ENCODE results near the gene SPTLC2.
"Not testable (repeated sequence)": the region's sequence is repeated elsewhere in the genome, so short reads cannot be mapped to it uniquely, and the experiment has no call there.

The SPTLC2 gene

DNA sequence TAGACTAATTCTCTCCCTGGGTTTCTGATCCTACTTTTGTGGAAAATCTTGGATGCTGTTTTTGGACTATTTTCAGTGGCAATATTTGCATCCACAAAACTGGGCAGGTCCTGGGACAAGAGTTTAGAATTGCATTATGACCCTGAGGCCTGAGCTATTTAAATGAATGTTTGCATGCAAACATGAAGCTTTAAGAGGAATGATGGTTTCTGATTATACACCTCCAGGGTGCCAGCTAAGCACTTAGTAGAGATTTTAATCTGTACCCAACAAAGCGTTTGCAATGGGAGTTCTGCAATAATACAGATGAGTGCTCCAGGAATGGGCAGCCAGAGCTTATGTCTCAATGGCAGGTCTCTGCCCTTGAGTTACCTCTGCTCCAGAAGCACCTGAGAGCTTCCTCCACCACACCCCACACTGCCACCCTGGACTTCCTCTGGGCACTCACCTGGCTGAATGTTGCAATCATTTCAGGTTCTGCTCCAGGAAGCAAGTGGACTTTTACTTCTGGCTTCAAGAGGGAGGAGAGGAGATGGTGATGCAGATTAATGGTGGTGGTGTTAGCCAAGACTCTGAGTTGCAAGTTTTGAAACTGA lies 6.0 kb upstream of the SPTLC2 start:
- DNase-seq: no peak

DNA sequence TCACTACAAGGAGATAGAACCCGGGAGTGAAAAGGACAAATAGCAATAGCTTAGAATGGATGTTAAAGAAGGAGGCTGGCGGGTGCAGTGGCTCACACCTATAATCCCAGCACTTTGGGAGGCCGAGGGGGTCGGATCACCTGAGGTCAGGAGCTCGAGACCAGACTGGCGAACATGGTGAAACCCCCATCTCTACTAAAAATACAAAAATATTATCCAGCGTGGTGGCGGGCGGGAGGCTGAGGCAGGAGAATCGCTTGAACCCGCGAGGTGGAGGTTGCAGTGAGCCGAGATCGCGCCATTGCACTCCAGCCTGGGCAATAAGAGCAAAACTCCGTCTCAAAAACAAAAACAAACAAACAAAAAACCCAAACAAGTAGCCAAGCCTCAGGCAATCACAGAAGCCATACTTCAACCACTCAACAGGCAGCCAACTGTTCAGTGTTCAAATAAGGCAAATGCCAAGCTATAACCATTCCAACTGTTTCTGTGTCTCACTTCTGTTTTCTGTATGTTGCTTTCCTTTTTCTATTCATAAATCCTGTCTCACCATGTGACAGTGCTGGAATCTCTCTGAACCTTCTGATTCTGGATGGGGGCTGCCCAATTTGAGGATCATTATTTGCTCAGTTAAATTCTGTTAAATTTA lies 3.9 kb upstream of the SPTLC2 start:
- no peak for DNase-seq

DNA sequence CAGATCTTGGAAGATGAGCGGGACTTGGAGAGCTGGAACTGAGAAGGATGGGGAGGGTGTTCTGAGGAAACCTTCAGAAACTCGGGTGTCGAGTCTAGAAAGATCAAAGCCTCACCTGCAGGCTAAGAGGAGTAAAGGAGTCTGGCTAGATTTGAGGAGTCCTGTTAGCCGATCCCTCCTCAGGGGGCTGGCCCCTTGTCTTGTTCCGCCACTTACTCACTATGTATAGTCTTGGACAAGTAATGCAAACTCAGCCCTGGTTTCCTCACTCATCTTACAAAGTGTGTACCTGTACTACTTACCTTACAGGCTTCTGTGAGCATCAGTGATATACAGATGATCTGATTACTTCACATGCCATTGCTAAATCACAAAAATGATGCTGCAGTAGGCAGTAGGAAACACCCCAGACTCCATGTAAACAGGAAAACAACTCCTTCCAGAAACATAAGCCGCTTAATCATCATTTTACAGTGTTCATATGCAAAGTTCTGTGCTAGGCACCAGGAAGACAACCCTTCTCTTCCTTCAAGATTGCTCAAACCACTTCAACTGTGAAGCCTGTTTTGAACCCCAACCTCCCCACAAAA lies 2.0 kb upstream of the SPTLC2 start:
- DNase-seq: no peak

DNA sequence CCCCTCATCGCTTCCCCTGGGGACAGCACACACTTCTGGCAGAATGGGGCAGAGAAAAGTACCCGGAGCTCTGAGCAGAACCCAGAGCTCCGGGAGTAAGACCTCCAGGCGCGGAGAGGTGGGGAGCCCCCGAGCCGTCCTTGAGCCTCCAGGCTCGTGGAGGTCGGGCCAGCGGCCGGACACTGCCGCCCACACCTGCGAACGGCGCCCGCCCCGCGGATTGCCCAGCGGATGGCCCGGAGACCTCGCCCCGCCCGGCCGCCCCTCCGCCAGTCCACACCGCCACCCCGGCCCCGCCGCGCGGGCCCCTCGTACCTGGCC lies 344 bp downstream of the SPTLC2 start:
- DNase-seq: no peak

DNA sequence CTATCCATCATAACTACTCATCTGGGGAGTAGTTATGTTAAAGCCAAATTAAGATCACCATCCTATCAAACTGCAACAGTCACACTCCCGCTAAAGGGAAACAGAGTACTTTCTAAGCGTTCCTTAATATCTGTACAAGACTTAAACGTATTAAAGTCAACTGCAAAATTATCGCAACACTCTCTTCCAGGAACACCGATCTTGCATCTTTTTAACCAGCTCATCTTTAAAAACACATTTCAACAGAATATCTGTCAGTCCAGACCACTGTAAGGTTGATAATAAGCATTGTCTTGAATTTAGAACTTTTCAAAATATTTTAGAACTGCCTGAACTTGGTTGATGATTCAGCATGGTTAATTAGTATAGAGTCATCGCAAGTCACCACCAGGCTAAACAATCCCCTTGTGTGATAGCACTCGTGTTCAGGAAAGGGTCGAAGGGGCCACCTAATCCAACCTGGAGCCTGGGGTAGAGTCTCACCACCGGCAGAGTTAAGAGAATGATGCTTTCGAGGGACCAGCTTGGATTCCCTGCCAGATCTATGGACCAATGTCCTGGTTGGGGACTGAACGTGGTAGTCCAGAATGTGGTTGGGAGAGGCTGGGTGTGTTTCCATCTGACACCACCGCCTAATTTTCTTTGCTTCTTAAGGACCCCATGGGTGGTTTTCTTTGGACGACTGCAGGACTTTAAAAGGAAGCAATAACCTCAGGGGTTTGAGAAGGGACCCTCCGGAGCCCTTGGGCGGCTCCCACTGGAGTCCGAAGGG lies 890 bp downstream of the SPTLC2 start:
- DNase-seq: no peak

DNA sequence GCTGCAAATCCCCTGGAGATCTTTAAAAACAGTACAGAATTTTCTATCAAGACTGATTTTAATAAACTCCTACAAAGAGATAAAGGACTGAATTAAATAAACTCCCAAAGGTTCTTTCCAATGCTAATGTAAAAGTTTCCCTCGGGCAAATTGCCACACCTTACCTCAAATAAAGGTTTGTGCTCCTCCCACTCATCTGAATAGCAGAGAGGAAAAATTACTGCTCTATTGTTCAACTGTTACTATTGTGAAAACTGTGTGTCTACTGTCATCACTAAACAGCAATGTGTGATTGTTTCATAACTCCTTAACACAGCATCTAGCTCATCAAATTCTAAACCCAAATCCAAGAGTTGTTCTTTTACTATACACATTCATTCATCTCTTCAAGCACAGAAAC lies 3.2 kb downstream of the SPTLC2 start:
- DNase-seq: no peak

DNA sequence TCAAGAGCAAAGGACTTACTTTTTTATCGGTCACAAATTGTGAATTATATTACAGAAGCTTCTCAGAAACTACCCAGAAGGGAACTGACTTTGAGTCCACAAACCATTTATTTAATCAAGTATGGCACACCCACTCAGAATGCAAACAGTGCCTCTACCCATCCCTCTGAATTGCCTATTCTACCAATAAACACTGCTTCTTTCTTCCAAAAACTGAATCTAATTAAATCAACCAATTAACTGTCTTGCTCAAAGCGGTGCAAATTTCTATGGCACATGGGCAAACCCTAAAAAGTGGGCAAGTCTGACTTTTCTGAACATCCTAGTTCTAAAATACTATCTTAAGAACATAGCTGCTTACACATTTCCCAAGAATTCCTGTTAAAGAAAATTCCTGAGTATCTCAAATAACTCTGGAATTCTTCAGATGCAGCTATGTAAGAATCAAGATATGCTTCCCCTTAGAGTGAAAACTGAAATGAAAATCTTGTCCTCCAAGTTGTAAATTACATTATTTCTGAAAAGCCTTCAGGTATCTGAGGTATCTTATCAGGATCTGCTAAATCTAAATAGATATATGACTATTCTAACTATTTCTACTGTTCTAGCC lies 4.3 kb downstream of the SPTLC2 start:
- no peak for DNase-seq

DNA sequence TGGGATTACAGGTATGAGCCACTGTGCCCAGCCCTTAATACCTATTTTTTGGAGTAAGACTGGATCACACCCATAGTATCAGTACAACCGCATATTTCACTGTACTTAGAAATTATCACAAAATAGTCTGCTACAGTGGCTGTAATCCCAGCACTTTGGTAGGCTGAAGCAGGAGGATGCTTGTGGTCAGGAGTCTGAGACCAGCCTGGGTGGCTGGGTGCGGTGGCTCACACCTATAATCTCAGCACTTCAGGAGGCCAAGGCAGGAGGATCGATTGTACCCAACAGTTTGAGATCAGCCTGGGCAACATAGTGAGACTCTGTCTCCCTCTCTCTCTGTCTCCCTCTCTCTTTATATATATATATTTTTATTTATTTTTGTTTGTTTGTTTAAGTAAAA lies 5.9 kb downstream of the SPTLC2 start:
- no peak for DNase-seq

DNA sequence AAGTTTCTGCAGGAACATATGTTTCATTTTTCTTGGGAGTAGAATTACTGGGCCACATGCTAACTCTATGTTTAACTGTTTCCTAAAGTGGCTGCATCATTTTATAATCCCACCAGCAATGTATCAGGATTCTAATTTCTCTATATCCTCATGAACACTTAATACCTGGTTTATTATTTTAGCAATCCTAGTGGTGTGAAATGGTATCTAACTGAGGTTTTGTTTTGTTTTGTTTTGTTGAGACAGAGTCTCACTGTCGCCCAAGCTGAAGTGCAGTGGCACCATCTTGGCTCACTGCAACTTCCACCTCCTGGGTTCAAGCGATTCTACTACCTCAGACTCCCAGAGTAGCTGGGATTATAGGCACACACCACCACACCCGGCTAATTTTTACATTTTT lies 6.5 kb downstream of the SPTLC2 start:
- no peak for DNase-seq

DNA sequence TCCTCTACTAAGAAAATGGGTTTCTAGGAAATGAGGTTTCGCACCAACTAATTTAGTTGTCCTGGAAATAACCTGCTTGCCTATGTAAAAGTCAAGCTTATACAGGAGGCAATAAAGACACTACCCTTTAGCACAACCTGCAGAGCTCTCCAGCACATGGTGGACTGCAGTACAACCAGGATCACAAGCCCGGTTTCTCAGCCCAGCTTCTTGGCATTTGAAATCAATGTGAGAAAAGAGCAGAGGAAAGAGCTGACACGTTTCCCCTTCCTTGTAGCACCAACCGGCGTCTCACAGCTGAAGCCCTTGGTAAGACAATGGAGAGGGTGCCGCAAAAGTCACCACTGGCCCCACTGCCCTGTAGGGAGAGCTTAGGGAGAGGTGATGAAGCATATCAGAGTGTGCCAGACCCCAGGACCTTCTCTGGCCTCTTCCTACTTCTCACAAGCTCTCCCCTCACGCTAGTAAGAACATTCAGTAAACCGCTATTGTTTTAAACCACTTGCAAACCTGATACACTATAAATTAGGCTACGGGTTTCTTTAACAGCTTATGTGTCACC lies 8.6 kb downstream of the SPTLC2 start:
- DNase-seq: no peak

DNA sequence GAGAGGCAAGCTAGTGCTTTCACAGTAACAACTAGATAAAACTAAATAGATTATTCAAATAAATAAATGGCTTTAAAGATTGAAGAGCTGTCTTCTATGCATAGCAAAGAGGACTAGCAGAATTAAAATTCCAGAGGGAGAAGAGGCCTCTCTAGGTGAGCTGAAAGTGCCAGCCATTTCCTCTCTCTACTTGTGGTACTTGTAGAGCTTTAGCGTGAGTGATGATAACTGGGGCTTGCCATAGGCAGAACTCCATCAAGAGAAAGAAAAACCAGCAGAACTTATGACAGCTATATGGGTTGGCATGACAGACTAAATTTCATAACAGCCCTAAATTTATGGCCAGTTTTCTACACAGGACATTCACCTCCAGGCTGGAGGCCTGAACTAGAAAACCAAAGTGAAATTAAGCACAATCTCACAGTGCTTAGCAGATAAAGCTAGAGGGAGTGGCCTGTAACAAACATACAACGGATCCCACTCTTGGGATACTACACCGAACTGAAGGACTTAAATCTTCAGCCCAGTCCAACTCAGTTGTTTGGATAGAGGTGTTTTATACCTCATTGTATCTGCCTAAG lies 11.0 kb downstream of the SPTLC2 start:
- DNase-seq: no peak

DNA sequence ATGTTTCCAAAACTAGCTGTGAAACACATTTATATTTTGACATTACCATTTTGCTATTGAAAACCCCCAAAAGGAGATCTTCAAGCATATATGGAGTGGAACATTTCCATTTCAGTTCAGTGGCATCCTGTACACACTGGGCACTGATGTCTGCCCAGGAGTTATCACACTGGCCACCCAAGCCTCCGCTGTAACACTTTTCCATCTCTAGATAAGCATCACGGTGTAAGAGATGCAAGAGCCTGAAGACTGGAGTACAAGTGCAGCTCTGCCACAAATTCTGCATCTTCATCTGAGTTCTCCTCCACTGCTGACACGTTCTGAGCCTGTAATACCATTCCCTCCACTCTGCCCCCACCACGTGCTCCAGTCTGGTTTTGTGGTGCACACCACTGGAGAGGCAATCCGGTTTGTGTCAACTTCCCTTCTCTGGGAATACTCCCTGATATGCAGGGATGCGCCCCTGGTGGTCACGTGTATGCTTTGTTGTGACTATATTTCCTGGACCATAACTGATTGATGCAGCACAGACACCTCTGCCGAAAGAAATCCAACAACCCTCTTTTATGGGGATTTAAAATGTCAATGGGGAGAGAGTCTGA lies 12.7 kb downstream of the SPTLC2 start:
- DNase-seq: no peak

DNA sequence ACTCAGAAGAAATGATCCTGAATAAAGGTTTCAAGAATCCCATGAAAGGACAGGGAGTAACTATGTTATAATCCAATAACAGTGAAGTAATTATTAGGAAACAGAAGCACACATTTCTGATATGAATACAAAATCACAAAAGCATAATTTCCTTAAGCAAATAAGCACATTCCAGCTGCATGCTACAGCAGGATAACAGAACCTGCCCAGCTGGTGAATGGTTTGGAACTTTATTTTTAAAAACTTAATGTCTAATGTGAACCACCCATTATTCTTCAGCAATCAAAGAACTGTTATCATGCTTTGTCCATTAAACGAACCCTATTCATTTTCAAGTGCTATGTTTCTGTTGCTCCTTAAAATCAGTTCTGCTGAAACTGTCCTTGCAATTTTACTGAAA lies 13.4 kb downstream of the SPTLC2 start:
- no peak for DNase-seq

DNA sequence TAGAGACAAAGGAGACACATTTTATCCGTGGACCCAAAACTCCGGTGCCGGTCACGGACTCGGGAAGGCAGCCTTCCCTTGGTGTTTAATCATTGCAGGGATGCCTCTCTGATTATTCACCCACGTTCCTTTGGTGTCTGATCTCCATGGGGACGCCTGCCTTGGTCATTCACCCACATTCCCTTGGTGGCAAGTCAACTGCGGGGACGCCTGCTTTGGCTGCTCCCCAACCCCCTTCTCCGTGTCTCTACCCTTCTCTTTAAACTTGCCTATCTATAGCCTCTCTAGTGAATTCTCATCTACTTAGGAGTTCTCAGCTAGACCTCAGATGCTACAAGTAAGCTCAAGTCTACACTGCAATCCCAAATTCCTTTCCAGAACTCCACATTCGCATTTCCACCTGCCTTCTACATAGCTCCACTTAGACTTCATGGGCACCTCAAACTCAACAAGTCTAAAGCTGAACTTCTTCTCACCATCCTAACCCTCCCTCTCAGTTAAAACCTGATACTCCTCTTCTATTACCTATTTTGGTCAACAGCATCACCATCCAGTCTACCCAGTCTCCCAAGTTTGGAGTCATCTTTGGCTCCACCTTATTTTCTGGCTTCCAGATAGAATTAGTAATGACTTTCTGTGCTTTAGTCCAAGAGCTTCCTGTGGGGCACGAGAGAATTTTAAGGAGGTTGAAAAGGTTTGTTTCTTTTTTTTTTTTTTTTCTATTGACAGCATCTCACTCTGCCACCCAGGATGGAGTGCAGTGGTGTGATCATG lies 14.4 kb downstream of the SPTLC2 start:
- DNase-seq: no peak

DNA sequence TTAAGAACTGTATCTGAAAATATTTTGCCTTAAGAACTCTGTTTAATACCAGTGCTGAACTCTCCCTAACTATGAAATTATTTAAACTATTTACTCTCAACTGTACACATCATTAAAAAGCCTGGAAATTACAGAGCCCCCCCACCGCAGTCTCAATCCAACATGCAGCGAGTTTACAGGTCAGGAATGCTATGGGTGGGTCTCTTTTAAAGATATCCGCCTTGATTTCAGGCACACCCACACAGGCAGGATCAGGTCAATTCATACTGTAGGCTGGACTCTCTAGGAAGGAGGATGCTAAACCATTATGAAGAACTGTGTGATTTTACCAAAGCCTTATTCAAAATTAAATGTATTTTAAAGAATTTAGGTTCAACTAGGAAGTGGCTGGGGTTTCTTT lies 16.5 kb downstream of the SPTLC2 start:
- no peak for DNase-seq

DNA sequence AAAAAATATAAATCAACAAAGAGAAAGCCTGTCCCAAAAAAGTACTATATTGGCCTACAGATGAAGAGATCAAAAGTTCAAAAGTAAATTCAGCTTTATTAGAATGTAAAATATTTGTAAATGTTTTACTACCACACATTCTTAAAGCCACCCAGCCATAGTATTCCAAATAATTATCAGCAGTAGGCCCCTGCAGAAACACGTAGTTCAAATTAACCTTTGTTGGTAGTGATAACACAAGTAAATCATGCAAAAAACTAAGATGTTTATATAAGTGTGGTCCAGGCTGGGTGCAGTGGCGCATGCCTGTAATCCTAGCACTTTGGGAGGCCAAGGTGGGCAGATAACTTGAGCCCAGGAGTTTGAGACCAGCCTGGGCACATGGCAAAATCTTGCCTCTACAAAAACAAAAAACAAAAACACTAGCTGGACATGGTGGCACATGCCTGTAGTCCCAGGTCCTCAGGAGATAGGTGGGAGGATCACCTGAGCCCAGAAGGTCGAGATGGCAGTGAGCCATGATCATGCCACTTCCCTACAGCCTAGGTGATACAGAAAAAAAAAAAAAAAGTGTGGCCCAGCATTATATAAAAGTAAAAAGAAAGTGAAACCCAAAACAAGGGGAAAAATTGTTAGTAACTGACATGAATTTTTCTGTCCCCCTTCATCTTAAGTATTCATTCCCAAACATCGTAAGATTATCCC lies 17.9 kb downstream of the SPTLC2 start:
- no peak for DNase-seq

DNA sequence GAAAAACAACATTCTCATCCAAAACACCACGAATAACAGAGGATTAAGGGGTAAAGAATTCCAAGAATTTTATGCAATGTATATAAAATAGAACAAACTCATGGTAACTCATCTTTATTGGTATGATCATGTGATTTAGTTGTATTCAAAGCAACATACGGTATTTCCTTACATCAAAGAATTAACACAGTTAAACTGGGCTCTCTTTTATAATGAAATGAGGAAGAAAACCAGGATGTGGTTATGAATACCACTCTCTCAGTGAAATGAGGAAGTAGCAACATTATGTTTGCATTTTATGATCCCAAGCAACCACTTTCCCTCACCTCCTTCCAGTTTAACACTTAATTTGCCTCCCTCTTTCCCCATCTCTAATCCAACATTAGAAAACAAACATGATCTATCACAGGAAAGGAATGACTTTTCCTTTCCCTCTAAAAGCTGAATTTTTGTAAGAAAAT lies 22.9 kb downstream of the SPTLC2 start:
- no peak for DNase-seq

DNA sequence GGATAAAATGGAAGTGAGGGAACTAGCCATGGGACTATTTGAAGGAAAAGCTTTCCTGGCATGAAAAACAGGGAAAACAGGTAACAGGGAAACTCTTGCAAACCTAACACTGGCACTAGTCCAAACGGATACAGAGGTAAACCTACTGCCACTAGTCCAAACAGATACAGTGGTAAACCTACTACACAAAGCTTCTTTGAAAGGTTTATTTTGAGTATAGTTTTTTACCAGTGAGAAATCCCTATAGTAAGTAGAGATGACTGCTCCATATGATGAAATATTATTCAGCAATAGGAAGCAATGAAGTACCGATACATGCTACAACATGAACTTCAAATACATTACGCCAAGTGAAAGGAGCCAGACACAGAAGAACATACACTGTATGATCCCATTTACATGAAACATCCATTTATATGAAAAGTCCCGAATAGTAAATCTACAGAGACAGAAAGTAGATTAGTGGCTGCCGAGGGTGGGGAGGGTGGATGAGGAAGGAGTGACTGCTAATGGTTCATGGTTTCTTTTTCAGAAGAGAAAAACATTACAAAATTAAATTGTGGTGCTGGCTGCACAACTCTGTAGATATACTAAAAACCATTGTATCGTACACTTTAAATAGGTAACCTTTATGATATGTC lies 25.5 kb downstream of the SPTLC2 start:
- DNase-seq: no peak

DNA sequence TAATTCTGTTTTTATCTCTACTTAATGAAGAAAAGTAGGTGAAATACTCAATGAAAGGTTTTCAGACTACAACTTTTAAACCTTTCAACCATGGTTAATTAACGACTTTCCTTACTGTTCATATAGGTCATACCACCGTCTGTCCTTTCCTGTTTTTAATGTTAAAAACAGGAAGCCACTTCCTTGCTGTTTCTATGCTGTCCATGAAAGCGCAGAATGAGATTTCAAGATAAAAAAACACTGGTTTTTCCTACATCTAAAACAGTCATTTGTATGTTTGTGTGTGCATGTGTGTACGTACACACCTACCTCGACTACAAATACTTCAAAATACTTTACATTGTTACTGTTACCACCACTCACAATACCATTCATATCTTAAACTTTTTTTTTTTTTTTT lies 27.3 kb downstream of the SPTLC2 start:
- DNase-seq: no peak

DNA sequence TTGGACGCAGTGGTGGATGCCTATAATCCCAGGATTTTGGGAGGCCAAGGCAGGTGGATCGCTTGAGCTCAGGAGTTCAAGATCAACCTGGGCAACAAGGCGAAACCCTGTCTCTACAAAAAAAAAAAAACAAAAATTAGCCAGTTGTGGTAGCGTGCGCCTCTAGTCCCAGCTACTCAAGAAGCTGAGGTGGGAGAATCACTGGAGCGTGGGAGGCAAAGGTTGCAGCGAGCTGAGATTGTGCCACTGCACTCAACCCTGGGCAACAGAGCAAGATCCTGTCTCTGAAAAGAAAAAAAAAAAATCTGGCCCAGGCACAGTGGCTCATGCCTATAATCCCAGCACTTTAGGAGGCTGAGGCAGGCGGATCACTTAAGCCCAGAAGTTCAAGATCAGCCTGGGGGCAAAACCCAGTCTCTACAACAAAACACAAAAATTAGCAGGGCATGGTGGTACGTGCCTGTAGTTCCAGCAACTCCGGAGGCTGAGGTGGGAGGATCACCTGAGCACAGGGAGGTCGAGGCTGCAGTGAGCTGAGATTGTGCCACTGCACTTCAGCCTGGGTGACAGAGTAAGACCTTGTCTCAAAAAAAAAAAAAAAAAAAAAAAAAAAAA lies 27.9 kb downstream of the SPTLC2 start:
- not testable (repeated sequence) for DNase-seq

Data from DMS 273 treated with DMSO at 0.1 percent for 48 hours (cell line).